SK-N-SH treated with all-trans-retinoic acid at 6 μM for 48 hours (cell line): Measurements from ENCODE around the gene KHK.

Experiments used
- CREB5 ChIP-seq: fragments of 250-450 bp; sonication (Bioruptor Pico); IDR thresholded peaks from 2 replicates; pipeline ENCODE4 v1.5.1; 2020; ENCODE audit warnings: low read depth, mild to moderate bottlenecking, moderate library complexity
- ESRRG ChIP-seq: fragments of 250-450 bp; sonication (Bioruptor Pico); IDR thresholded peaks from 2 replicates; pipeline ENCODE4 v1.6.1; 2021; ENCODE audit warnings: mild to moderate bottlenecking
- ZFP3 ChIP-seq: fragments of 250-450 bp; sonication (Bioruptor Pico); IDR thresholded peaks from 2 replicates; pipeline ENCODE4 v1.5.0; 2020; ENCODE audit warnings: mild to moderate bottlenecking, moderate library complexity
- ZNF8 ChIP-seq: fragments of 450-650 bp; formaldehyde crosslinking; IDR thresholded peaks from 2 replicates; pipeline ENCODE4 v1.5.0; 2020; ENCODE audit warnings: mild to moderate bottlenecking, moderate library complexity
- TF ChIP-seq, protein P1 (sequence below): fragments of 250-450 bp; sonication (Bioruptor Pico); IDR thresholded peaks from 2 replicates; pipeline ENCODE4 v1.8.0; 2020; ENCODE audit warnings: mild to moderate bottlenecking, moderate library complexity, borderline replicate concordance

DNA sequence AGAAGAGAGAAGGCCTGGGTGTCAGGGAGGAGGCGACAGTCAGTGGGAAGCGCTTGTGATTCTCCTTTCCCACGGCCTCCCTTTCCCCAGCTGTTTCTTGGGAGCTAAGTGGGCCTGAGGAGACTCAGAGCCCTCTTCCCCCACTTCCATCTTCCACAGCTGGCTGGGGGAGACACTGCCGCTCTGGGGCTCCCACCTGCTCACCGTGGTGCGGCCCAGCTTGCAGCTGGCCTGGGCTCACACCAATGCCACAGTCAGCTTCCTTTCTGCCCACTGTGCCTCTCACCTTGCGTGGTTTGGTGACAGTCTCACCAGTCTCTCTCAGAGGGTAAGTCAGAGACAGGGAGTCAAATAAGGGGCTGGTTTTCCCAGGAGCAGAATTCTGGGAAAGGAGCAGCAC, 46.7 kb upstream of the KHK start:
- TF ChIP-seq ZFP3 (CRISPR knock-in tag) (no peak), ZNF8 (CRISPR knock-in tag) (no peak), CREB5 (CRISPR knock-in tag) (no peak), ESRRG (no peak)
- TF ChIP-seq, protein P1, sequence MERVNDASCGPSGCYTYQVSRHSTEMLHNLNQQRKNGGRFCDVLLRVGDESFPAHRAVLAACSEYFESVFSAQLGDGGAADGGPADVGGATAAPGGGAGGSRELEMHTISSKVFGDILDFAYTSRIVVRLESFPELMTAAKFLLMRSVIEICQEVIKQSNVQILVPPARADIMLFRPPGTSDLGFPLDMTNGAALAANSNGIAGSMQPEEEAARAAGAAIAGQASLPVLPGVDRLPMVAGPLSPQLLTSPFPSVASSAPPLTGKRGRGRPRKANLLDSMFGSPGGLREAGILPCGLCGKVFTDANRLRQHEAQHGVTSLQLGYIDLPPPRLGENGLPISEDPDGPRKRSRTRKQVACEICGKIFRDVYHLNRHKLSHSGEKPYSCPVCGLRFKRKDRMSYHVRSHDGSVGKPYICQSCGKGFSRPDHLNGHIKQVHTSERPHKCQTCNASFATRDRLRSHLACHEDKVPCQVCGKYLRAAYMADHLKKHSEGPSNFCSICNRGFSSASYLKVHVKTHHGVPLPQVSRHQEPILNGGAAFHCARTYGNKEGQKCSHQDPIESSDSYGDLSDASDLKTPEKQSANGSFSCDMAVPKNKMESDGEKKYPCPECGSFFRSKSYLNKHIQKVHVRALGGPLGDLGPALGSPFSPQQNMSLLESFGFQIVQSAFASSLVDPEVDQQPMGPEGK: no peak
